ENCODE measurements around the gene ZMIZ1.

DNA sequence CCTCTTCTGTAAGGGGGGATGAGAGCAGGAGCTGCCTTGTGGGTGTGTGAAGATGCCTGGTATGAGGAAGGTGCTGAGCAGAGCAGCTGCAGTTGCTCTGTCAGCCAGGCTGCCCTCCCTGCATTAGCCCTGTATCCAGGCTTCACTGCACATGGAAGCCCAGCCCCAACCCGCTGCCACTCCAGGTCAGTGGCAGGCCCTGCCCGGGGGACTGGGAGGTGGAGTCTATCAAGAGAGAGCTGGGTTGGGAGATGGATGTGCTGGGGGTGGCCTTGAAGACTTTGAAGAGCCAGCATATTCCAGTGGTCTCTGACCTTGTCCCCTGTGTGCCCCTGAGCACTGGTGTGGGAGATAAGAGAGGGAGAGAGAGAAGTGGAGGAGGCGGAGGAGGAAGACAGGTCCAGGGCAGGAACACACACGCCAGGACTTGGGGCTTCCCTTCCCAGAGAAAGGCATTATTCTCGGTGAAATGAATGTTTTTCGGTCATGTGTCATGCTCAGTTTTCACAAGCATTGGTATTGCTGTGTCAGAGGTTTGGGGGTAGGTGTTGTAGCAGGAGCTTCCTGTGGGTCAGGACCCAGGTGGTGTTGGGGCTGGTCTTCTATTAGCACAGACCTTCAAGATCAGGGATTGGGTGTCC lies 281.1 kb downstream of the ZMIZ1 start:
- TF ChIP-seq CTCF (IDR thresholded peaks at IDR 0.05) (no peak), POLR2A (IDR thresholded peaks at IDR 0.05) (no peak)
